GM23248 (cell line): ENCODE measurements around the gene AZGP1.

Experiments used
- EZH2 ChIP-seq: fragments of 200-600 bp; sonication (generic); IDR thresholded peaks from 2 replicates; pipeline ENCODE4 v1.6.1; 2018; ENCODE audit warnings: antibody characterized with exemption, mild to moderate bottlenecking; ENCODE audit not compliant: insufficient read depth, poor library complexity, severe bottlenecking
- EZH2phosphoT487 ChIP-seq: fragments of 200-600 bp; sonication (generic); IDR thresholded peaks from 2 replicates; pipeline ENCODE4 v1.6.1; 2018; ENCODE audit warnings: antibody characterized with exemption, moderate library complexity, mild to moderate bottlenecking, low read depth; ENCODE audit not compliant: insufficient read depth

GRCh38 chr7:99944497-99945070 lies 31.2 kb downstream of the AZGP1 start:
- TF ChIP-seq EZH2: no peak
- no peak for TF ChIP-seq EZH2phosphoT487
